Epithelial cell of proximal tubule (primary cell): Measurements from ENCODE around the gene USP40. TPM values are rescaled to one million over a fixed set of nuclear protein-coding genes. Genes with fewer than 3 reads are reported as not detected.
A peak's percentile ranks its signal among the peaks of the same experiment; 100 is the strongest.

ENCODE experiments used
- DNase-seq: peaks from one replicate; pipeline ENCODE4 v3.0.0-alpha.2; 2011; ENCODE audit warnings: low read depth
- H3K4me3 ChIP-seq: 2 replicates; pipeline ENCODE4 v1.5.1; 2011; ENCODE audit warnings: low read depth, mild to moderate bottlenecking, low read length
- CTCF ChIP-seq: conservative IDR thresholded peaks from 2 replicates; pipeline ENCODE4 v1.5.1; 2012; ENCODE audit warnings: low read depth, mild to moderate bottlenecking, low read length
- total RNA-seq: library from RNA; depleted of rRNA; stranded (reverse); fragments of >200 nt; gene quantifications from 2 replicates; pipeline ENCODE4 v1.2.3, GENCODE V29; 2015

Gene USP40
- total RNA-seq, 1 donor from 2014 or later, result 33.6 TPM

- H3K4me3 ChIP-seq, result no peak overlapping the region
- no peak for DNase-seq
- no peak for TF ChIP-seq CTCF
Measured at GRCh38 chr2:233445152-233445830, 121.3 kb downstream of the USP40 start.

- no peak for TF ChIP-seq CTCF
- H3K4me3 ChIP-seq, result no peak overlapping the region
- DNase-seq, result no peak
Measured at GRCh38 chr2:233444501-233444900, 122.1 kb downstream of the USP40 start.

GRCh38 chr2:233443511-233444183 is 122.9 kb downstream of the USP40 start:
- peak; percentile 22 for DNase-seq
- TF ChIP-seq CTCF, result peak; percentile 90
- no peak overlapping the region for H3K4me3 ChIP-seq

- H3K4me3 ChIP-seq, result no peak overlapping the region
- TF ChIP-seq CTCF, result no peak
- DNase-seq, result no peak
Measured at GRCh38 chr2:233442028-233442310, 124.6 kb downstream of the USP40 start.

- no peak overlapping the region for H3K4me3 ChIP-seq
- no peak for DNase-seq
- TF ChIP-seq CTCF, result no peak
Measured at GRCh38 chr2:233441161-233442027, 125.2 kb downstream of the USP40 start.

- no peak overlapping the region for H3K4me3 ChIP-seq
- TF ChIP-seq CTCF, result no peak
- no peak for DNase-seq
Measured at GRCh38 chr2:233440714-233441113, 125.9 kb downstream of the USP40 start.
